ENCODE results near the gene EPN1. TPM values are rescaled to one million over a fixed set of nuclear protein-coding genes. Genes with fewer than 3 reads are reported as not detected.

Gene EPN1
- total and polyA plus RNA-seq, 2 of the 13 experiments (the other 11 are each of a cell fraction or from before 2014, with no cell fraction given) = 28.9 to 31.7 TPM

- no peaks in the 10 kb centered on the region; a peak in 1 of 5 replicates for H3K27me3 ChIP-seq (ENCODE audit: control insufficient read depth in 1 of 2, insufficient read depth in 2 of 2, low read length in 2 of 2)
- intact Hi-C loops (cut with micrococcal nuclease; ENCODE audit: unreplicated experiment) = no loop called here
- 48% methylated on average over 17 of the region's 17 CpGs for WGBS (ENCODE audit: low lambda C conversion rate)
- H3K36me3 ChIP-seq (replicated peaks in 1 of 2; ENCODE audit: control insufficient read depth in 1 of 2, insufficient read depth in 2 of 2, low read length in 2 of 2) = peaks cover 26 to 48% of the 10 kb centered on the region in 2 experiments; a peak in 4 of 5 replicates
- no peak for DNase-seq (ENCODE audit: low spot score)
- no peak for TF ChIP-seq ZNF775 (CRISPR knock-in tag; IDR thresholded peaks at IDR 0.05; ENCODE audit: borderline replicate concordance)
- no peak for TF ChIP-seq RFX1 (IDR thresholded peaks at IDR 0.05)
- 0 out of 4 replicates have a peak, but pooled peaks of 1 of the 2 experiments have one; percentile 9 for TF ChIP-seq ATF4 (CRISPR knock-in tag; IDR thresholded peaks at IDR 0.05)
- TF ChIP-seq ZNF746 (CRISPR knock-in tag; IDR thresholded peaks at IDR 0.05) = no peak
- no peak for TF ChIP-seq ZNF567 (CRISPR knock-in tag; IDR thresholded peaks at IDR 0.05; ENCODE audit: borderline replicate concordance)
- no peak overlapping the region for H2AFZ ChIP-seq (ENCODE audit: low read length)
- ChIA-PET CTCF (ENCODE audit: low intra/inter-chr PET ratio, low total read pairs) (no interaction called here), POLR2A (interaction anchor here (1.3 to 1.5 kb wide), 2 partner anchors 9 to 20 kb away, joined by 4 to 7 read pairs; partner anchors contain the start of gene U2AF2)
- H3K27ac ChIP-seq (ENCODE audit: extremely low read length, insufficient read depth, low read length) = peak overlapping the region; percentile 52
- no TSS peak for BruUV-seq (replicated peaks)
- H3K4me1 ChIP-seq (ENCODE audit: insufficient read depth, low read length) = peaks cover 40% of the 10 kb centered on the region
- H4K20me1 ChIP-seq (ENCODE audit: insufficient read depth, low read length) = peaks cover 27% of the 10 kb centered on the region
- in situ Hi-C loops (cut with HindIII; ENCODE audit: extremely low pct_ligation_motif_present, low pct_unique_long_range_greater_than_20kb) = no loop called here
- ATAC-seq = no peak; the same call in 2 of the 3 replicates
- peaks cover 74% of the 10 kb centered on the region for H3K79me2 ChIP-seq (ENCODE audit: insufficient read depth, low read length)
- FAIRE-seq = no peak
- H3K4me3 ChIP-seq (replicated peaks in 1 of 3; ENCODE audit: insufficient read depth in 1 of 3, low read depth in 2 of 3, low read length in 3 of 3) = peak overlapping the region; percentile 38 to 89 (median 89); a peak in 5 of 6 replicates
- peak overlapping the region; percentile 58 for H3K4me2 ChIP-seq (ENCODE audit: low read depth, low read length)
- no peaks in the 10 kb centered on the region for H3K9me3 ChIP-seq (ENCODE audit: low read length)
- peak overlapping the region; percentile 94; the same call in 1 of the 2 replicates for H3K9ac ChIP-seq (ENCODE audit: insufficient read depth, low read depth, low read length)
Measured at GRCh38 chr19:55674459-55674840, 576 bp upstream of the EPN1 start.

GRCh38 chr19:55675661-55676354 is 782 bp downstream of the EPN1 start:
- CTCF ChIA-PET (ENCODE audit: low intra/inter-chr PET ratio, low total read pairs) = no interaction called here
- Histone ChIP-seq H3K36me3 (replicated peaks in 1 of 2; ENCODE audit: control insufficient read depth in 1 of 2, insufficient read depth in 2 of 2, low read length in 2 of 2) (peaks cover 23 to 48% of the 10 kb centered on the region in 2 experiments; a peak in 4 of 5 replicates), H3K4me2 (ENCODE audit: low read depth, low read length) (peak overlapping the region; percentile 64), H3K9ac (ENCODE audit: insufficient read depth, low read depth, low read length) (peak overlapping the region; percentile 94), H3K9me3 (ENCODE audit: low read length) (no peaks in the 10 kb centered on the region), H3K4me3 (replicated peaks in 1 of 3; ENCODE audit: insufficient read depth in 1 of 3, low read depth in 2 of 3, low read length in 3 of 3) (peak overlapping the region; percentile 77 to 89 (median 89)), H3K79me2 (ENCODE audit: insufficient read depth, low read length) (peaks cover 71% of the 10 kb centered on the region), H2AFZ (ENCODE audit: low read length) (no peak overlapping the region), H3K27ac (ENCODE audit: extremely low read length, insufficient read depth, low read length) (peak overlapping the region; percentile 62), H4K20me1 (ENCODE audit: insufficient read depth, low read length) (peaks cover 13% of the 10 kb centered on the region), H3K4me1 (ENCODE audit: insufficient read depth, low read length) (peaks cover 43% of the 10 kb centered on the region), H3K27me3 (ENCODE audit: control insufficient read depth in 1 of 2, insufficient read depth in 2 of 2, low read length in 2 of 2) (no peaks in the 10 kb centered on the region; a peak in 1 of 5 replicates)
- FAIRE-seq (peak; percentile 15), ATAC-seq (no peak), DNase-seq (ENCODE audit: low spot score) (no peak)
- in situ Hi-C loops (cut with HindIII; ENCODE audit: extremely low pct_ligation_motif_present, low pct_unique_long_range_greater_than_20kb) = no loop called here
- TF ChIP-seq AHDC1 (CRISPR knock-in tag; IDR thresholded peaks at IDR 0.05; ENCODE audit: borderline replicate concordance) = no peak
- TF ChIP-seq HBP1 (CRISPR knock-in tag; IDR thresholded peaks at IDR 0.05; ENCODE audit: low read depth) = 0 out of 2 replicates have a peak, but pooled peaks have one; percentile 6
- BruUV-seq (replicated peaks) = no TSS peak
- WGBS (ENCODE audit: low lambda C conversion rate) = 4% methylated on average over 16 of the region's 16 CpGs
- intact Hi-C loops (cut with micrococcal nuclease; ENCODE audit: unreplicated experiment) = no loop called here
- POLR2A ChIA-PET = no interaction called here
